Measurements from ENCODE around the gene GGACT.
"Not testable (repeated sequence)": the region's sequence is repeated elsewhere in the genome, so short reads cannot be mapped to it uniquely, and the experiment has no call there.

GGACT gene

DNA sequence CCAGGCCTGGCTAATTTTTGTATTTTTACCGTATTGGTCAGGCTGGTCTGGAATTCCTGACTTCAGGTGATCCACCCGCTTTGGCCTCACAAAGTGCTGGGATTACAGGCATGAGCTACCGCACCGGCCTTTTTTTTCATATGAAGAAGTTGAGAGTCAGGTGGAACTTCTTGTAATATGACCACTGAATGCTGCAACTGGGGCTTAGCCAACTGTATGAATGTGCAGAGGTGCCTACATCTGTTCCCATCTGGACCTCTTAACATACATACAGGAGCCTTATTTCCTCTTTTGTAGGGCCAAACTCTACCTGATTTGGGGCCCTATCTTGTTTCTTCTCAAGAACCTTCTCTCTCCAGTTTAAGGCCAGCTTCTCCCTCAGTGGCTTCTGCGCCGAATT, 11.9 kb upstream of the GGACT start:
- no peak for DNase-seq

DNA sequence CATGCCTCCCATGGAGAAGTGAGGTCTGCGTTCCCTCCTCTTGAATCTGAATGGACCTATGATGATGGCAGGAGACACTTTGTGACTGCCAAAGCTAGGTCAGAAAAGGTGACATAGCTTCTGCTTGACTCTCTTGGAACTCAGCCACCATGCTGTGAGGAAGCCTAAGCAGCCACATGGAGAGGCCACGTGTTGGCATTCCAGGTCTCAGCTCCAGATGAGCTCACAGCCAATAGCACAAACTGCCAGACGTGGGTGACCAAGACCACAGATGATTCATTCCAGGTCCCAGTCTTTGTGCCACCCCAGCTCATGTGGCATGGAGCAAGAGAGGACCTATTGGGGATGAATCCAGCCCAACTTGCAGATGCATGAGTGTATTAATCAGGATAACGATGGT, 8.7 kb upstream of the GGACT start:
- no peak for DNase-seq

DNA sequence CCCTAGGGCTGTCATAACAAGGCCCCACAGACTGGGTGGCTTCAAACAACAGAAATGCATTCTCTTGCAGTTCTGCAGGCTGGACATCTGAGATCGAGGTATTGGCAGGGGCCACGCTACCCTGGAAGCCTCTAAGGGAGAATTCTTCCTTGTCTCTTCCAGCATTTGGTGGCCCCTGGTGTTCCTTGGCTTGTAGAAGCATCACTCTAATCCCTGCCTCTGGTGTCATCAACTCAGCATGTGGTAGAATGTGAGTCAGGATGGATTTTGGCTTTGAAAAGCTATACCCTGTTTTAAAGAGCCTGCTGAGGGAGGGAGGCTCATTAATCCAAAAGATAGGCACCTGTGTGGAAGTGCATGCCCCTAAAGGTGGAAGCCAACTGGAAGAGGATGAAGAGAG, 7.9 kb upstream of the GGACT start:
- no peak for DNase-seq

DNA sequence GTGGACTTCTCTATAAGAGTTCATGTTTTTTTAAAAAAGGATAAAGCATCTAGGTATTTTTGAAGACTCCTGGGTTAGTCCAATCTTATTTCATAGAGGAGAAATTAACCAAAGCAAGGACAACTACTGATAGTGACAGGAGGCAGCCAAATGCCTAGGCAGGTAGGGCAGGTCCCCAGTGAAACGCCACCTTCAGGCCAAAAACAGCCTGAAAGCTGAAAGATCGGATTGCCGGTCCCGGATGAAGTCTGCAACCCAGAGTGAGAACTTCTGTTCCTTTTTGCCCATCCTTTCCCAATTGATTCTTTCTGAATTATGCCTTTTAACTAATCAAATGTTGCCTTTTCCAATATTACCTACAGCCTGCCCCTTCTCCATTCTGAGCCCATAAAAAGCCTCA, 6.1 kb upstream of the GGACT start:
- peak in 1 of 2 experiments; percentile 14 for DNase-seq

DNA sequence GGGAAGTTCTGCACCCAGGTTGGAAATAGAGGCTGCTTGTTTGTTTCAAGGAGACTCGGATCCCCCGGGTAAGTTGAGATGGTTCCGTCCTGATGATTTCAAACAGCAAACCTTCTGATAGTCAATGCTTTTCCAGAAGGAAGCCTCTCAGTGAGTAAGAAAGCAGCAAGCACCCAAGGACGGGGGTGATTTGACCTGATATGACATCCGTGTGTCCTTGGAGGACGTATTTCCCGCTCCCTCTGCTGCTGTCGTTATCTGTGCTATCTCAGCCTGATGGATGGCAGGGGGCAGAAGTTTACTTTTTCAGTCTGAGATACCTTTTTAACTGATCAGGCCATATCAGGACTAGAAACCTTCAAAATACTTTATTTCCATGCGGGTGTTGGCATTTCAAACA, 5.7 kb upstream of the GGACT start:
- DNase-seq, result no peak

DNA sequence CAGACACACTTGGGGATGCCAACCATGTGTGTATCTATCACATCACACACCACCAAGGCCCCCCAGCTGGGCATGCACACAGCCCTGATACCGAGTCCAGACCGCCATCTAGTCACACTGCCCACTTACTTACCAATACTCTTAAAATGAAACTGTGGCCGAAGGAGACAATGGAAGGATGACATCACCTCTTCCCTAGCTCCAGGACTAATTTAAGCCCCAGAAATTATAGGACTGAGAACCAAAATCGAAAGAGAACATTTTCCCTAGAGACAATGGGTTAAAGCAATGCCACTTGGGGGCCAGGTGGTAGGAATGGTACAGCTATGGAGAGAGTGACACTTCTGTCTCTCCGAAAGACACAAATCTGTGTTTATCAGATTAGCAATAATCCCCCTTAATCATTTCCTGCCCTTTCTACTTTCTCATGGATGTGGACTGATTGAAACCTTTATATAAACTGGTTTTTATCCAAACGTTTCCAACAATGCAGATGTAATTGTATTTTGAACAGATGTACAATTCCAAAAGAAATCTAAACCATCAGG, 663 bp upstream of the GGACT start:
- no peak for DNase-seq

DNA sequence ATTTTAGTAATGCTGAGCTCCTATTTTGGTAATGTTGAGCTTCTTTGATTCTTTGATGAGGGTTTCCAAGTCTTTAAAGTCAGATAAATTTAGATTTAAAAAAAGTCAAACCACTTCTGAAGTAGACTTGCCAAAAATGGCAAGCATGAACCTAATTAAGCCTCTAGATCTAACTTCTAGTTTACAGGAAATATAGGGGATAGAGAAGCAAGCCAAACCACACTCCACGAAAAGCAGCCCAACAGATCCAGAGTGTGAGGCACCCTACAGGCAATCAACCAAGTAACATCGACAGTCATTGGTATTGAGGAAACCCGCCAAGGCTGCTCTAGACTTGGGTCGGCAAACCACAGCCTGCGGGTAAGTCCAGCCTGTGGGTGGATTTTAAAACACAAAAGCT, 3.7 kb downstream of the GGACT start:
- no peak for DNase-seq

DNA sequence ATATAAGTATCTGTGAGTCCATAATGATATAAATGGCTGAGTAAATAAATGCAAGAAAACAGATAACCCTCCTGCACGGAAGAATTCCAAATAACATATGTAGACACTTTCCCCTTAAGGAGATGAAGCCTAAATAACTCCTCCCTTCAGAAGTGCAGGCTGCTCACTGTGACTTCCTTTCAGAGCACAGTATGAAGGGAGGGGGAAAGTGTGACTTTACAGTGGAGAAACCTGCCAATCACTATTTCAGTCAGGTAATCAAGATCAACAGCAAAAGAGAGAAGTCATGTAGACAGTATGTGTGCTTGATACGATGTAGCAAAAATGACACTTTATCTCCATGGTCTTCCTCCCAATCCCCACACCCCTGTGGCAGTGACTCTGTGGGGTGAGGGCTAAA, 7.1 kb downstream of the GGACT start:
- no peak for DNase-seq

DNA sequence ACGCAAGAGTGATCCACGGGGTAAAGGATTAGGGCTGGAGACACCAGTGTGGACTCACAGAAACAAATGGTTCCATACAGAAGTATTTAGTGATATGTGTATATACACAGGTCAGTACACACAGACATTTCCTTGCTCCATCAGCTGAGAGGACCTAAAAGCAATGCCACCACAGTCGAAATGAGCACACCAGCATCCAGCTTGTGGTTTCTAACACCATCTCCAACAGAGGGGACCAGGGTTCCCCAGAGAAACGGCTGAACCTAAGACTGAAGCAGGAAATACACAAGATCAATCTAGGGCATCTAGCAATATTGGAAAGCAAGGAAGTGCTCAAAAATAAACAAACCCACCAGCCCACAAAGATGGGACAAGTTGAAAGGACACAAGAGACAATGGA, 7.6 kb downstream of the GGACT start:
- DNase-seq, result no peak

DNA sequence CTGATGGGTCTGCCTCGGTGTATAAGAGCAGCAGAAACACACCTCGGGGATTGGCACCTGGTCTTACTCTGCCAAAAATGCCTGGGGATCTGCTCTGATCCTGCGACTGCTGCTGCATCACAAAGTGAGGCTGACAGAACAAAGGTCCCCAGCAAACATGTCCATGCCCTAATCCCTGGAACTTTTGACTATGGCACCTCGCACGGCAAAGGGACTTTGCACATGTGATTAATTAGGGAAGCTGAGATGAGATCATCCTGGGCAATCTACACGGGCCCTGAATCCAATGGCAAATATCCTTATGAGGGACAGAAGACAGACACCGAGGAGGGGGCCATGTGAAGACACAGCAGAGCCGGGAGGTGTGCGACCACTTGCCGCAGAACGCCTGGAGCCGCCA, 8.5 kb downstream of the GGACT start:
- DNase-seq, result no peak

DNA sequence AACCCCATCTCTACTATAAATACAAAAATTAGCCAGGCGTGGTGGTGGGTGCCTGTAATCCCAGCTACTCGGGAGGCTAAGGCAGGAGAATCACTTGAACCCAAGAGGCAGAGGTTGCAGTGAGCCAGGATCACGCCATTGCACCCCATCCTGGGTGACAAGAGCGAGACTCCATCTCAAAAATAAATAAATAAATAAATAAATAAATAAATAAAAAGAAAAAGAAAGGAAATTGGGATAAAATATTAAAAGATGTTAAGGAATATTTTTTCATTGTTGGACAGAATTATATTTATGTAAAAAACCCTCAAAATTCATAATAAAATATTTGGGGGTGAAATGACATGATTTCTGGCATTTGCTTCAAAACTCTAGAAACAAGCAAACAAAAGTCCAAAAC, 11.3 kb downstream of the GGACT start:
- DNase-seq, result not testable (repeated sequence)

DNA sequence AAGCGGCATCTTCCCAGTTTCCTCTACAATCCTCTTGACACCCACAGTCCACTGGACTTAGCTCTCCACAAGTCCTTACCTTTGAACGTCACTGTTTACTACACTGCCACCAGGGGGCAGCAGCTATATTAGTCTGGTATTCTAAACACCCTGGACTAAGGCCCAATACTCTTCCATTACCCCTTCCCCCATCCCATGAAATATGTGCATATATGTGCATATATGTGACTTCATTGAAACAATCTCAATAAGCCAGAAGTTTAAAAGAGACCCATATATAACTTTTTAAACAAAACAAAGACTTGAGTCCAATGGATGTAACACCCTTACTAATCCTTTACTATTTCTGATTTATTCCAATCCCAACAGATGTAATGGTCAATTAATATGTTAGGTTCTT, 15.5 kb downstream of the GGACT start:
- DNase-seq, result peak; percentile 73 to 82

DNA sequence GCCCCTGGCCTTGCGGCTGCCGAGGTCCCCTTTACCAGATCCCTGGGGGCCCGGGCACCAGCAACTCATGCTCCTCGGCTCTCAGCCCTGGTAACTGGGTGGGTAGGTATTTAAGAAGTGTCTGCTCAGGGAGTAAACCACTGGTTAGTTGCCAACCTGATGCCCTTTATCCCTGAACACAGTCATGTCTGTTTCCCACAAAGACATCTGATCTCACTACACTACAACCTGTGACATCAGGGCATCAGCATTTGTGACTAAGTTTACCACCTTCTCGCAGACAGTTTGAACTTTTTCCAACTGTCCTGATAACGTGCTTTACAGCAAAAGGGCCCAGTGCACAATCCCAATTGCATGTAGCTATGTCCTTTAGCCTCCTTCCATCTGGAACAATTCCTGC, 22.0 kb downstream of the GGACT start:
- no peak for DNase-seq

DNA sequence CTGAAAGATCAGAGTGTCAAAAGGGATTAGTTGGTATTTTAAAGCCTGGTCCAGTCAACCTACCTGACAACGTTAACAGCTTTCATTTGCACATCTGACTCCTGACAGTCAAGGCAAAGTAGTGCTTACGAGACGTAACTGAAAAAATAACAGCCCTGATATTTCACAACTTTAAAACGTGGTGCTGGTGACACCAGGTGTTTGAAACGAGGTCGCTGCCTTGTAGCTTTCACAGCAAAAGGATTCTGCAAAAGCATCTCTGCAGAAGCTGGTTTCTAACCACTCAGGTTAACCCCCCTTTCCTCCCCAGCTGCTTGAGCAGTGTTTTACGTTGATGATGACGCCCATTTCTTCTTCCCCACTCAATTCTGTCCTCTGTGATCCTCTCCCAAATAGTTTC, 23.3 kb downstream of the GGACT start:
- no peak for DNase-seq

DNA sequence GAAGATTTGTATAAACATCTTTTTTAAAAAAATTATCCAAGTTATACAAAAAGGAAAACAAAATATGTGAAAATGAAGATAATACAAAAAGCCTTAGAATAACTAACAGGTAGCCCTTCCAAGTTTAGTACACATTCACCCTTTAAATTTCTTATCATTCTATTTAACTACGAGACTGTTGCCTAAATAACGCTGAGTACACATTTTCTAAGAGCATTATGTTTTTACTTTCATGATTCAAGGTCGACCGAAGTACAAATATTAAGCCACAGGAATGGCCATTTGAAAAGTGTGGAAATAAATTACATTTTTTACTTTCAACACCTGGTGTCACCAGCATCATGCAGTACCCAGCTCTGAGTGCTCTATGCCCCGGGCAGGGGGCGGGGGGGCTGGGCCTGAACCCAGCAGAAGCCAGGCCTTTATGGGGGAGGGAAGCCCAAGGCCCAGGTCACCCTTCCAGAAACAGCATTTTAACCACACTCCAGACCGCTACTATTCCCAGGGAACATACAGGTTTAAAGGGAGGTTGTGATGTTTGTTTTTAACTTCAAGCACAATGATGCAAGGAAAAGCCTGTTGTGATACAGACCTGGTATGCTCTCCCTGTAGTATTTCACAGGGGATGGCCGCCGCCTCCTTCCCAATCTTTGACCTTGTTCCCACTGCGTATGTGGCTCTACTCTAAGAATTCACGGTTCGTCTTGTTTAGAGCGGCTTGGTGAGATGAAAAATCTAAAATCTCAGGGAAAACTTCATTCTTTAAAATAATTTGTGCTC, 24.0 kb downstream of the GGACT start:
- DNase-seq, result no peak

DNA sequence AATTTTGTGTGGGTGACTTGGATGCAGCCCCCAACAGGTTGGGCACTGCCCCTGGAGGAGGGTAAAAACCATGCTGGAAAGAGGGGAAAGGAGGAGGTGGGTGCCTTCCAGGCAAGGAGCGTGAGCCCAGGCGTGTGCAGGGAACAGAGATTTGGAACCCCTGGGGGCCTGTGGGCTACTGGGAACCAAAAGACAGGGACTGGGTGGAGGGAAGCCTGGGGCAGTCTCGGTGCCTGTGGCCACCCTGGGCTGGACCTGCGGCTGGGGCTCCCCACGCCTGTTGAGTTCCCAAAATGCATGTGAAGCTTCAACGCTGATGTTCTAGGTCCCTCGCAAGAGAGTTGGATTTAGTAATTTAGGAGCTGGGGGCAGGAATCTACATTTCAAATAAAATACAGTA, 24.8 kb downstream of the GGACT start:
- DNase-seq, result no peak

DNA sequence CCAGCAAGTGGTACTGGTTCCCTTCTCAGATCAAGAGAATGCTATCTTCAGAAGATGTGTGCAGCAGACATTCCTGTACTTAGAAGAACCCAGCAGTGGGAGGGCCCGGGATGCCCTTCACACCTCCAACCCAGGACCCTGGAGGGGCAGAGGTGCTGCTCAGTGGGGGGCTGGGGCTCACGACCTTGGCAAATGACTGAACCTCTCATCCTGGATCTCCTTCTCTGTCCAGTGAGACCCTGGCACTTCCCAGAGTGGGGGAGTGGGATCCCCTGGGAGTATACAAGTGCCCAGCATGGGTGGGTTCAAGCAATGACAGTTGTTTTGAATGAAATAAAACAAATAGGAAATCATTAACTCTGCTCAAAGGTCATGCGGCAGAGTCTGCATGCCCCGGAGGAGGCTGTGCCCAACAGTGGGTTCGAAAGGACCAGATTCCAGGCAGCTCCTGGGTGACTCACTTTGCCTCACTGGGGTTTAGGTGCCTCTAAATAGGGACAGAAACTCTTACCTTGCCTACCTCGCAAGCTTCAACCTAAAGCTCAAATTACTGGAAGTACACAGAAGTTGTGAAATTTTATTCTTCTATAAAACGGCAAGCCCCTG, 26.9 kb downstream of the GGACT start:
- no peak for DNase-seq

DNA sequence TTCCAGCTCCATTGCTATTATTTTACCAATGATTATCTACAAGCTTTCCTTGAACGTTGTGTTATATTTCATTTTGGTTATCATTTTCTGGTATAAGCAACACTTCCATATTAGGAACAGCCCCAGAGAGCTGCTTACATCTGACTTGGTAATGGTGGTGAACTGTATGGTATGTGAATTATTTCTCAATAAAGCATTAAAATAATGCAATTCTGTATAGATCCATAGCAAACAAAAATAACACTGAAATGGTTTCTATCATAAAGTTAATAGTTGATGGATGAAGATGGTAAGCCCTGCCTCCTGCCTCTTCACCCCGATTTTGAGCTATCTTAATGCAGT, 27.5 kb downstream of the GGACT start:
- DNase-seq, result no peak

DNA sequence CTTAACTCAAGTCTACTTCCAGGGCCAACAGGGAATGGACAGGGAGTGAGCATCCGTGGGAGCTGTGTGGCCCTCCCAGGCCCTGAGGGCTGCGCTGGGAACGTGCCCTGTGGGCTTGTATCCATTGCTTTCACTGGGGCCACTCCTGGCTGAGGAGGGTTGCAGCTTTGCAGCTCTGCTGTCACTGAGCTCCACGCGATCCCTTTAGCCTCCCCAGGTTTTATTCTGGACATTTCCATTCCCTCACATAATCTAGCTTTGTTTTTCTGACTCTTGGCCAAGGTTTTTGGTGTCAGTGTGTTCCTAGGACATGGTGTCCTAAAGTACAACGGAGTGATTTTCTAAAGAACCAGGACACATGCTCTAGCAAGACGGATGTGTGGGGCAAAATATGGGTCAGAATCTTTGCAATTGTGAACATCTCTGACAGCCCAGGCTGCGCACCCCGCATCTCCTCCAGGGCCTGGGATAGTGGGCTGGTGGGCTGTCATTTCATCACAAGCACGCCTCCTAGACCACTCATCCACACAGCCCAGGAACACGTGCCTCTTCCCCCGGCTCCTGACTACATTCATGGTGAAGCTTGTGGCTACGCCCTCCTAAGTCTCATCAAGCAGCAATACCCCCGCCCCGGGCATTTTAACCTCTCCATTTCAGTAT, 28.0 kb downstream of the GGACT start:
- no peak for DNase-seq

DNA sequence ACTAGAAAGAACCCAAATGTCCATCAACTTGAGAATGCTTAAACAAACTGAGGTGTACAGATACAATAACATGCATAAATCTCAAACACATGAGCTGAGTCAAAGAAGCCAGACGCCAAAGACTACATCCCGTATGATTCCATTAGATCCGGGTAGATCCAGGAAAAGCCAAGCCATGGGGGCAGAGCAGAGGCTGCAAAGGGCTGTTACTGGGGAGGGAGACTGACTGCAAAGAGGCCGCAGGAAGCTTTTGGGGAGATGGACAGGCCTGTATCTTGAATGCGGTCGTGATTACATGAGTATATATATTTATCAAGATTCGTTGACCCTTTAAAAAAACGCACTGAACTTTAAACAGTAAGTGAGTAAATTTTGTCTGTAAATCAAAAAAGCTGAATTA, 28.7 kb downstream of the GGACT start:
- no peak for DNase-seq

DNA sequence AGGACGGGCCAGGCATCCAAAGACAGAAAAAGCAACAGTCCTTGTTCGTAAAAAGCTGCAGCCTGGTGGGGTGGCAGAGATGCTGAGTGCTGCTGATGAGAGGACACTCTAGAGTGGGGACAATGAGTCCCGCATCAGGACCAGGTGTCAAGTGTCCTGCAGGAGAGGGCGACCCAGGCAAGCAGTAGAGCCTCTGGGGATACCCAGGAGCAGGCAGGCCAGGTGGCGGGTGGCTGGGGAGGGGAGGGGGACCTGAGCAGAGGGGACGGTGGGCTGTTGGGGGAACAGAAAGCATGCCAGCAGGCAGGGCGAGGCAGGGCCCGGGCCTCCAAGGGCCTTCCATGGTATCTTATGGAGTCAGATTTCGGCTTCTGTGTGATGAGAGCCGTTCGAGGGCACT, 35.8 kb downstream of the GGACT start:
- DNase-seq, result no peak

DNA sequence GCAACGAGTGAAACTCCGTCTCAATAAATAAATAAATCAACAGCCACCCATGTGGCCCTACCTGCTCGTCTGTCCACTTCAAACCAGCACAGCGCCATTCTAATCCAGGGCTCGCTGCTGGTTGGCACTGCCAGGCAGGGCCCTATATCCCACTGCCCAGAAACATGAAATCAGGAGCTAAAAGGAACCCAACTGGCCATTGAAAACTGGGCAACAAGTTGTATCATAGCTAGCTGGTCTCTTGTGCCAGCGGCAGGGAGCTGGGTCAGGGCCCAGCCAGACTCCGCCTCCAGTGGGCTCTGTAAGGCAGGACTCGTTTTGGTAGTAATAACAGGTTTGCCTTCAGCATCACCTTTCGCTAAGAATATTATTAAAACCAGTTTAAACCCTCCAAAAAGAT, 39.3 kb downstream of the GGACT start:
- DNase-seq, result no peak

DNA sequence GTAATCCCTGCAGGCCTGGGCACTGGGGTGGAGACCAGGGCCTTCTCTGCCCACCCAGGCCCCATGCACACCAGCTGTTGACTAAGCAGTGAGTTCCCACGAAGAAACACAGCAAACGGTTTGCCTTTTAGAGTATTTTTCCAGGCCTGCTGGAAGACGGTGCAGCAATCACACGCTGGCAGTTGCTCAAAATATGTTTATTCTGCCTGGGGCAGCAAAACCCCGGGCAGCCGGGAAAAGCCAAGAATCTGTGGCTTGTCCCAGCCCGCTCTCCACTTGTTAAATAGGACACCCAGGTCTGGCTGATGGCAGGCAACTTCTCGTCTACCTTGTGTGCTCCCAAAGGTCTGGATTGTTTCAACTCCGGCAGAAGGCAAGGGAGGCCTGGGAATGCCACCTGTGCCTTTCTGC, 40.8 kb downstream of the GGACT start:
- no peak for DNase-seq

DNA sequence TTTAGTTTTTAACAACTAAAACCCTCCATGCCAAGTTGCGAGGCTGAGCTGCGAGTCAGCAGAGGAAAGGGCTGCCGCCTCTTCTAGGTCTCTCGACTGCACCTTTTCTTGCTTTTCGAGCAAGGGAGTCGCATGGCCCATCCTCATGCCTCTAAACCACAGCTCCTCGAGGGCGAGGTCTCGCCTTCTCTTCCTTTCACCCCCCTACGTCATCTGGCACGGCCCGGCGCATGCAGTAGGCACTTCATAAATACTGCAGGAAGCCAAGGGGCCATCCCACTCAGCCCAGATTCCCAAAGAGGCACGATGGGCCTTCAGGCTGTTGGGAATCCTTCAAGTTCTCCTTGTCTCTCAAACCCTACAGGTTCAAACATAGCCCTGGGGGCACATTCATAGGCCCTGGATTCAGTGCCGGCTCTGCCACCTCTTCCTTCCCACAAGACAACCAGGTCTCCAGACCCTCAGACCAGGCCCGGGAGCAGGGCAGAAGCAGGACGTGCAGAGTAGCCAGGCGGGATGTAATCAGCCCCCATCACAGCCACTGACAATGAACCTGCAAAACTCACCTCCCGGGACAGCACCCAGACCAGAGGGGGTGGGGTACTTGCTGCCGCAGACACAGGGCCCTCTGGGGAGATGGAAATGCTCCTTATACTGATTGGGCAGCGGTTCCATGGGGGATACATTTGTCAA, 41.7 kb downstream of the GGACT start:
- DNase-seq, result no peak
